ENCODE measurements around the gene DIS3L2.
"Not testable (repeated sequence)": the region's sequence is repeated elsewhere in the genome, so short reads cannot be mapped to it uniquely, and the experiment has no call there.

The DIS3L2 gene

GRCh38 chr2:232321817-232322559 lies 360.5 kb downstream of the DIS3L2 start:
- DNase-seq (ENCODE audit: low read depth) = no peak
- no peak overlapping the region for H3K4me3 ChIP-seq (ENCODE audit: low read depth, low read length)

GRCh38 chr2:232322560-232323327 lies 361.2 kb downstream of the DIS3L2 start:
- H3K4me3 ChIP-seq (ENCODE audit: low read depth, low read length) = no peak overlapping the region
- no peak for DNase-seq (ENCODE audit: low read depth)

- H3K4me3 ChIP-seq (ENCODE audit: low read depth, low read length) = no peak overlapping the region
- no peak for DNase-seq (ENCODE audit: low read depth)
Measured at GRCh38 chr2:232323328-232323650, 361.8 kb downstream of the DIS3L2 start.

DNA sequence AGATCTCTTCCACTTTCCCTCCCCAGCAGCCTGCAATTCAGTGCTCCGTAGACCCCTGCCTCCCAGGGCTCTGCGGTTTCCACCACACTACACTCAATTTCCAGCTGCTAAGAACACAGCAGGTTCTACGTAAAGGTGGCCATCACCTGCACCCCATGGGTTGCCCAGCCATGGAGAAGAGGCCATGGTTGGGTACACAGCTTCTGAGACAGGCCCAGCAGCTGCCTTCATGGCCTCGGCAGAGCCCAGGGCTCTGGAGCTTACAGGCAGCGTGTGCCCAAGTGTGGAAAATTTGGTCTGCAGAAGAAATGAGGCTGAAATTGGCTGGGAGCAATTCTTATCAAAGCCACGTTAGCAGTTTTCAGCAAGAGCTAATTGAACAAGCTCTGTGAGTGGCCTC lies 362.5 kb downstream of the DIS3L2 start:
- DNase-seq (ENCODE audit: low read depth) = not testable (repeated sequence)

GRCh38 chr2:232324778-232325177 lies 363.3 kb downstream of the DIS3L2 start:
- no peak overlapping the region for H3K4me3 ChIP-seq (ENCODE audit: low read depth, low read length)
- DNase-seq (ENCODE audit: low read depth) = no peak

More for the DNA sequence above, 362.5 kb downstream of the DIS3L2 start:
- not testable (repeated sequence) for H3K4me3 ChIP-seq (ENCODE audit: low read depth, low read length)

DNA sequence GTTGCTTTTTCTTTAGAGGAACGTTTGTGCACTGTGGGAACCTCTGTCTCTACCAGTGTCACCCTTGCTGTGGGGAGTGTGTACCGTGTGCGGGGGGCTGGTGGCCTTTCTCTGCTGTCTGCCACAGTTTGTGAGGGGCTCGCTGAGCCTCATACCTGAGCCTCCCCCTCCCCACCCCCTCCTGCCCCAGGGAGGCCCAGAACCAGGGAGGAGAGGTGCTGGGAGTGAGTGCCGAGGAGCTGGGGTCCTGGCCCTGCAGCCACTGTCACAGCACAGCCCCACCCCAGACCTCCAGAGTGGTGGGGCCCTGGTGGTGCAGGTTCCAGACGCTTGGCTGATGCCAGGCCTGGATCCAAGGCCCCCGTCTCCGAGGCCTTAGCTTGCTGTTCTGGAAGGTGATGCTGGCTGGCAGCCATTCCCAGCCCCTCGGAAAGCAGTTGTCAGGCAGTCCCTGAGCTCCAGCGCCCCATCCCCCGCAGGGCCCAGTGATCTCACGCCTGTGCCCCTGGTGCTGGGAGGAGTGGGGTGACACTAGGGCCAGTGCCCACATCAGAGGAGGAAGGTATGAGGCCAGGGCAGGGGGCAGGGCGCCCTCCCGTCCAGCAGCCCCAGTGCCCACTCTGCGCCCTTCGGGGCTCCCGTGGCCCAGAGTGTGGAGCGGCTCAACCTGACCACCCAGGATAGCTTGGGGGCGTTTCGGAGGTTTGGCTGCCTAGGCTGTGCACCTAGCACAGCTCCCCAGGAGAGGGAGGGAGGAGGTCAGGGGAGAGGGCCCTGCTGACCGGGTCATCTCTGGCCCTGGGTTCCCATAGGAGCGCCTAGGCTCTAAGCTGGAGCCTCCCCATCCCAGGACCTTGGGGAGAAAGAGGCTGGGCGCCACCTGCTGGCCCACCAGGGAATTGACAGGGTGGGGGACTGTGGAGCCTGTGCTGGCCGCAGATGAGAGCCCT lies 364.1 kb downstream of the DIS3L2 start:
- no peak for DNase-seq (ENCODE audit: low read depth)
- H3K4me3 ChIP-seq (ENCODE audit: low read depth, low read length) = no peak overlapping the region

DNA sequence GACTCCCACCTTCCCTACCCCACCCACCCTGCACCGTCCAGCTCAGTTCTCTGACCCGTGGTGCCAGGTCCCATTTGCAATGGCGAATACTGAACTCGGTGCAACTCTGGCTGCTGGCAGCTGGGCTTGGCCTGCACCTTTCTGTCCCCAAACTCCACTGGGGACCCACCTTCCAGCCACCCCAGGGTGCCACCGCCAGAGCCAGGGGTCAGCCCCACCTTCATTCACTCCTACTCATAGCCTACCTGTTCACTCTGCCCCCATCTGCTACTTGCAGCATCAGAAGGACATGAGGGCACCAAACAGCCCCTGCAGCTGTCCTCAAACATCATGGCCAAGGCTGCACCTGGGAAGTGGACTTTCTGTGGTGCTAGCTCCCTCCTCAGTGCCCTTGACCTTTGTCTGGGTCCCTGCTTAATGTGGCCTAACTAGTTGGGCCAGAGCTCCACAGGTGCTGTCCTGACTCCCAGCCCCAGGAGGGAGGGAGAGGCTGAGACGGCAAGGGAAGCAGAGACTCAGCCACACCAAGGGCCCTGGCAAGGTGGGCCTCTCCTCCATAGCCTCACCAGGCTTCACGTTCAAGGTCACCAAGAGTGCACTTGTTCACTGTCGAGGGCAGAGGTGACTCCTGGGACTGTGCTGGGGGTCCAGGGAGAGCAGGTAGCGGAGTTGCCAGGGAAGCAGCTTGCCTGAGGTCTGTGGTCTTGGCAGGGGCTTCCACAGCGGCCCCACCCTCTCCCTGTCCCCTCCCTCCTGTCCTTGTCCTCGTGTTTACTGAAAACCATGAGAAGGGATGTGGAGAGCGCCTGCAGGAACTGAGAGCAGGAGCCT lies 365.0 kb downstream of the DIS3L2 start:
- not testable (repeated sequence) for H3K4me3 ChIP-seq (ENCODE audit: low read depth, low read length); DNase-seq (ENCODE audit: low read depth)

DNA sequence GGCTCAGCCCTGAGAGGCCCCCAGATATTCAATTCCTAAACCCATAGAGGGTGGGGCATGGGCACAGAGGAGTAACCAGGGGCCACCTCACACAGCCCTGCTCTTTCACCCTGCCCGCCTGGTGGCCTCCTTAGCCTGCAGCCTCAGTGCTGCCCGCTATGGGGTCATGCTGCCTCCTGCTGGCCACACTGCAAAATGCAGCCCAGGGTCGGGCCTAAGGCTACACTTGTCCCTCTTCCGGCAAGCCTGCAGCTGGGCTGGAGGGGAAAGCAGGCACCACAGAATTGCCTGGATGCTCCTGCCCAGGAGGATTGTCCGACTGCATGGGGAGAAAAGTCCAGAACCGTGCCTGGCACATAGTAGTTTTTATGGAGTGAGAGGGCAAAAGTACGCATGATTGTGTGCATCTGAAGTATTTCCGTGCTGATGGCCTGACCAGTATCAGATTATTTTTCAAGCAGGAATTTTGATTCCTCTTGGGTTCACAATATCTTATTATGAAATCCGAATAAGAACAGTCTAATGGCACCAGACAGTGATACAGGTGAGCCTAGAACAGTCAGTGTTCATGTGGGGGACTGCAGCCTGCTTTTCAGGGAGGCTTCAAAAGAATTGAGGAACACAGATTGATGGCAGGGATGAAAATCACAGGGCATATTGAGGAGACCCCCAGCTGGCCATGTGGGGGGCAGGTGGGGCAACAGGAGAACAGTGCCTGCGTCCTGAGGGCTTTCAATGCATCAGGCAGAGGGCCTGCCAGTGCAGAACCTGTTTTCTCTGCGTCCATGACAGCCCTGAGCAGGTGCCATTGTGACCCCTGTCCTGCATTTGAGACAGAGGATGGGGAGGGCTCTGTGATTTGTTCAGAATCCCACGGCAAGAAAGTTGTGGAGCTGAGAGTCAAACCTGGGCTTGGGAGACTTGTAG lies 365.9 kb downstream of the DIS3L2 start:
- no peak for DNase-seq (ENCODE audit: low read depth)
- H3K4me3 ChIP-seq (ENCODE audit: low read depth, low read length) = no peak overlapping the region

DNA sequence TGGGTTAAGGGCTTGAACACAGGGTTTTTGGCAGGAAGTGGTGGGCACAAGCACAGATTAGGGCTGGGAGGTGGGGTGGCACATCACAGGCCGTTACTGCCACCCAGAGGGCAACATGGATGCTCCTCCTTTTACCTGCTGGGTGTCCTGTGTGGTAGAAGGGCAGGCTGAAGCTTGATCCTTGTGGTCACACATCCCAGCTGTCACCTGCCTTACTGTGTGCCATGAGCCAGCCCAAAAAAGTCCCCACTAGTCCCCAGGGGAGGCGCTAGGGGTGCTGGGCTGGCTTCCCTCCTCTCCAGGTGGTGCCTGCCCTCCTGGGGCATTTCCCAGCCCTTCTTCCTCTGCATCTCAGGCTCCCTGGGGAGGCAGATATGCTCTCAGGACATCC lies 366.5 kb downstream of the DIS3L2 start:
- no peak for DNase-seq (ENCODE audit: low read depth)
- no peak overlapping the region for H3K4me3 ChIP-seq (ENCODE audit: low read depth, low read length)

DNA sequence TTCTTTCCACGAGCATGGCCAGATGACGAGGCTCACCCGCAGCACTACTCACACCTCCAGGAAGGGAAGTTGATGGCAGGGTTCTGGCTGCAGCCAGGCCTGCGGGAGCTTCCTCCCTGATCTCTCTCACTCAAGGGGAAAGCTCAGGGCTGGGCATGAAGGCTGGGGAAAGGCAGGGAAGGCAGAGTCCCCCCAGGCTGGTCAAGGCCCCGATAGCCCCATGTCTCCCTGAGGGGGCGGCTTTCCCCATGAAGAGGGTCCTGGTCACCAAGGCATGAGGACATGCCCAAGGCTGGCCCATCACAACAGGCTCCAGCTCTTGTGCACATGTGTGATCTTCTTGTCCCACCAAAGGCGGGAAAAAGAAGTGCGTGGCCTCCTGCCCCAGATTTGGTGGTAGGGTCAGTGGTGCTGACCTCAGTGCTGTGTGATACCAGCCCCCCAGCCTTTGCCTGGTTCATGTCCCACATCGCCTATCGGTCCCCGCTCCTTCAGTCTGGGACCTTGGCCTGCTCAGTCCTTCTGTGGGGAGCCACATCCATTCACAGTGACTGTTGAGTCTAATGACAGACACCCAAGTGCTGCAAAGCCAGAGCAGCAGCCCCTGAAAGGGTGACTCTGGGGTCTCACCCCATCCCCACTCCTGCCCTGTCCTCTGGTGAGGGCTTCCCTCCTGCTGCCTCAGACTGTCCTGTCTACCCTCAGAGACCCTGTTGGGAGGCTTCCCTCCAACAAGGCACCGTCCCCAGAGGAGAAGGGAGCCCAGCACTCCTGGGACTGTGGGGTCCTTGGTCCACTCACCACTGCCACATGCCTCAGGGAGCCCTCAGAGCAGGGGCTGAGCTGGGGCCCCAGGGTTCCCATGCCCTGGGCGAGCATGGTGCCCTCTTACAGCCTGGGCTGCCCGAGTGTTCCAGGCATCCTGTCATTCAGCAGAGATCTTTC lies 367.3 kb downstream of the DIS3L2 start:
- DNase-seq (ENCODE audit: low read depth) = no peak
- H3K4me3 ChIP-seq (ENCODE audit: low read depth, low read length) = no peak overlapping the region

GRCh38 chr2:232329716-232330067 lies 368.2 kb downstream of the DIS3L2 start:
- DNase-seq (ENCODE audit: low read depth) = no peak
- no peak overlapping the region for H3K4me3 ChIP-seq (ENCODE audit: low read depth, low read length)

DNA sequence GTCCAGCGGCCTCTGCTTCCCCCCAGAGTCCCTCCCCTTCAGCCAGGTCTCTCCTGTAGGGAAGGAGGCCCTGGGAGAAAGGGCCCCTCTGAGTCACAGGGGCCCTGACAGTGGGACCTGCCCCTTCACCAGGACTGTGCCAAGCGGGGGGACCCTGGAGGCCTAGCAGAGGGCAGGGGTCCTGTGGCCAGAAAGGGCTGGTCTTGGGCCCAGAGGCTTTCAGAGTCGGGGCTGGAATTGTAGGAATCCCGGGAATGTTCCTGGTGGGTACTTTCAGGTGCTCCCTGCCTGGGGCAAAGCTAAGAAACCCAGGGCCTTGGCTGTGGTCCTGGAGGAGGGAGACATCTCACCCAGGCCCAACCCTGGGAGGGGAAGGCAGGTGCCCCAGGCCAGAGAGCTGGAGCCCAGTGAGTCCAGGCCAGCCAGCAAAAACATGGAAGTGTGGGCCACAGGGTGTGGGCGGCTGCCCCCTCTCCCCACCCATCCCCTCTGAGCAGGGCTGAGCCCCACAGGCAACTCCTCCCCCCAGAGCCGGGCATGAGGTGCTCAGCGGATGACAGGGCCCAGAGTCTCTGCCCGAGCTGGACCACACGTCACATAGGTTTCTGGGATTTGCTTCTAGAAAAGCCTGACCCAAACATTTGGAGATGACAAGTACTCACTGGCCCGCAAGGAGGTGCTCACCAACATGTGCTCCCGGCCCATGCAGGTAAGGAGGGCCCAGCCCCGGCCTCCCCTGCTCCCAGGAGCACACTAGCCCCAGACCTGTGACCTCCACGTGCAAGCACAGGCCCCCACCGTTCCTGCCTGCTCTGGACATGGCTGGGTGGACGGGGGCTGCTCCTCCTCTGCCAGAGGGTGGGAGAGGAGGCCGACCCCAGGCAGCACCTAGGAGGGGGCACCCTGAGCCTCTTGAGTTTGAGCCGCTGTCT lies 368.8 kb downstream of the DIS3L2 start:
- no peak for DNase-seq (ENCODE audit: low read depth)
- H3K4me3 ChIP-seq (ENCODE audit: low read depth, low read length) = no peak overlapping the region

DNA sequence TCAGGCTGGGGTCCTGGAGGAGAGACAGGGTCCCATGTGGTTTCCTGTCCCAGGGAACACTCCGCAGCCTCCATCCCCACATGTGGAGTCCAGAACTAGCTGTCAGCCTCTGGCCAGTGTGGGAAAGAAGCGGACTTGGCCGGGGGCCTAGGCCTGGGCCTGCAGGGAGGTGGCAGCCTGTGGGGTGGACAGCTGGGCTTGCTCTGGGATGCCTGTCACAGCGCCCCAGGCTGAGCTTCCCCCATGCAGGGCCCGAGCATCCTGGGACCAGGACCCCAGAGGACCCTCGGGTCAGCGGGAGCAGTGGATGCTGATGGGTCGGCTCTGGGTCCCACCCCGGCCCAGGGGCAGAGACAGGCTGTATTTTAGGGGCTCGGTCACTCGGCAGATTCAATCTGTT lies 369.5 kb downstream of the DIS3L2 start:
- not testable (repeated sequence) for H3K4me3 ChIP-seq (ENCODE audit: low read depth, low read length); DNase-seq (ENCODE audit: low read depth)

DNA sequence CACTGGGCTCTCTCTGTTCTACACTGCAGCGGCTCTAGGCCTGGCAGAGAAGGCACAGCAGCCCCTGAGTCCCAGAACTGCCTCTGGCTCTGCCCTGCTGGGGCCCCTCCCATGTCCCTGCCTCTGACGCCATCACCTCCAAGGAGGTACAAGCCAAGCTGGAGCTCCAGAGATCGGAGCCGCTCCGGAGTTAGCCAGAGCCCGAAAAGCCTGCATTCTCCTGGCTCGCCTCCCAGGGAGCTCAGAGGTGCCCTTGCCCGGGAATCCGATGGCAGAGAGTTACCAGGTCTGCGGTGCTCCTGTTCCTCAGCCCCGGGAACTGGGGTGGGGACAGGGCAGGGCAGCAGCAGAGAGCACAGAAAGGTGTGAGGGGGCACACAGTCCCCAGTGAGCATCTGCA lies 370.1 kb downstream of the DIS3L2 start:
- DNase-seq (ENCODE audit: low read depth); H3K4me3 ChIP-seq (ENCODE audit: low read depth, low read length): not testable (repeated sequence)

DNA sequence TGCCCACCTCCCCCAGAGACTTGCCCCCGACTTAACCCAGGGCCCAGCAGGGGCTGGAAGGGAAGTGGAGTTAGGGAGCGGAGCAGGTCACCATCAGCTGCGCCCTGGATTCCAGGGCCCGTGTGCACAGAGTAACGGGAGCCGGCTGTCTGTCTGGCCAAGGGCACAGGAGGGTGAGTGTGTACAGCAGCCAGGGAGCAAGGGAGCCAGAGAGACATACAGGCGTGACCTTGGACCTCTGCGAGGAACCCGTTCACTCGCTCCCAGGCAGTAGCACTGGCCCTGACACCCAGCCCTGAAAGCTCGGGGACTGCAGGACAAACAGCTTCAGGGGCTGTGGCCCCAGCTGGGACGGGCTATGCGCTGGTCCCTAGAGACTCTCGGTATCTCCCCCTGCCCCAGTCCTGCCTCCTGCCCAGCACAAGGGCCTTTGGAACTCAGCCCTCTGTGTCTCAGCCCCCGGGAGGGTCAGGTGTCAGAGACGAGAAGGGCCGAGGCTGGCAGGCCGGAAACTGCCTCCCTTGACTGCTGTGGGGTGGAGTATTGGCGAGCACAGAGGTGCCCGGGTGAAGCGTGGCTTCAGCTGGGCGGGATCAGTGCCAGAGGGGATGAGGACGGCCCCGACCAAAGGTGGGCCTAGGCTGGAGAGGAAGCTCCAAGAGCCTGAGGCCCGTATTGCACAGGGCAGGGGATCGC lies 370.9 kb downstream of the DIS3L2 start:
- not testable (repeated sequence) for H3K4me3 ChIP-seq (ENCODE audit: low read depth, low read length); DNase-seq (ENCODE audit: low read depth)

- no peak for DNase-seq (ENCODE audit: low read depth)
- H3K4me3 ChIP-seq (ENCODE audit: low read depth, low read length) = no peak overlapping the region
Measured at GRCh38 chr2:232332940-232333259, 371.4 kb downstream of the DIS3L2 start.

Data from skeletal muscle cell (primary cell).